ENCODE data around the gene RARB. TPM values are rescaled to one million over a fixed set of nuclear protein-coding genes. Genes with fewer than 3 reads are reported as not detected.

RARB gene
- total RNA-seq, 1 donor from 2014 or later = 15.0 TPM

DNA sequence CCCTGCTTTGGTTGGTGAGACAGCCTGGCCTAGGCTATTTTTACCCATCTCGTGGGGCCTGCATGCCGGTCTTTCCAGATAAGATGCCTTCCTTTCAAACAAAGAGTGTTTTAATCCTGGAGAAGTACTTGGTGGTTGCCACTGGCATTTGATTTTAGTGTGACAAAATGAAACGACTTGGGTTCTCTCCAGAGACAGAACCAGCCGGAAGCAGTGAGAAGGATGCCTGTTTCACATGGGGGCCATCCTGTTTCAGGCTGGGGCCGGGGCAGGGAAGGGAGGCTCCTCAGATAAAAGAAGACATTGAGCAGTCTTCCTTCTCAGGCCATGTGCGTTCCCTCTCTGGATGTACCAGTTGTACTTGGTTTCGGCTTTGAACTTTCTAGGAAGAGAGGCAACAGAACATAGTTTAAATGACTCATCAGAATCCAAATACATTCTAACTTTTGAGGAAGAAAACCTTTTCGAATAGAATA, 161.8 kb downstream of the RARB start:
- Histone ChIP-seq H3K27ac (no peak overlapping the region), H3K9me3 (no peaks in the 10 kb centered on the region), H3K36me3 (no peaks in the 10 kb centered on the region), H3K4me1 (peaks cover 22% of the 10 kb centered on the region), H3K4me3 (no peak overlapping the region), H3K27me3 (no peaks in the 10 kb centered on the region)
- intact Hi-C loops (cut with DNase I) = loop anchor here (10.0 kb wide), 1 partner anchor 165 kb away; the partner anchor contains the start of gene RARB
- TF ChIP-seq POLR2AphosphoS5 (IDR thresholded peaks at IDR 0.05; ENCODE audit: insufficient read depth in 1 of 2, low read depth in 1 of 2) (no peak), POLR2A (IDR thresholded peaks at IDR 0.05) (no peak), CTCF (IDR thresholded peaks at IDR 0.05) (no peak)
- DNase-seq (ENCODE audit: extremely low spot score in 2 of 2) = no peak

DNA sequence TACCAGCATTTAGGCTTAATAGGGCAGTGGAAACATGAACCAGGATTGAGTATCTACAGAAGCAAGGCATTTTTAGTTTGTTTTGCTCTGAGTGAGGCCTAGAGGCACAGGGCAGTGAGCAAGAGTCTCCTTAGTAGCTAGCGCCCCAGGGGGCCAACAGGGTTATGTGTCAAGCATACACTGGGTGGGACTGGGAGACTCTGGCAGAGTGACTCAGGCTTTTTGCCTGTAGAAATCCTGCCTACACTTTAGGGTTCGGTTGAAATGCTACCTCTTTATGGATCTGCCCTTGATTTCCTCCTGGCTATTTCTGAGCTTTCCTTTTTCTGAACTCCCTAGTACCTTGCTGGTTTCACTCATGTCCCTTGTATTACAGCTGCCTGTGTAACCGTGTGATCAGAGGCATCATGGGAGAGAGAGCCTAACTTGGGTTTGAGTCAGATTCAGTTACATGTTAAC, 164.5 kb downstream of the RARB start:
- peaks cover 22% of the 10 kb centered on the region for H3K4me1 ChIP-seq

DNA sequence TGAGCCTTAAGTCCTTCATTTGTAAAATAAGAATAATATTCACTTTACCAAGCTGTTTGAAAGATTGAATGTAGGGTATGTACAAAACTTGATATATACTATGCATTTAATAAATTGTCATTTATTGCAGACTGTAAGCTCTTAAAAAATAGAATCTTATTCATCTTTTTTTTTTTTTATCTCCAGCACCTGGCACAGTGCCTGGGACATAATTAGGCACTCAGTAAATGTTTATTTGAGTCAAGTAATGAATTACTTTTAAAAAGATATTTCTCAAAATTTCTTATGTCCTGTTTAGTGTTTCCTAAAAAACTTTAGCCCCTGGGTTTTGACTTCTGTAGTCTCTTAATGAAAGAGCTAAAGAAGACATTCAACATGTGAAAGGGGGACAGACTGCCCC, 164.9 kb downstream of the RARB start:
- Histone ChIP-seq H3K4me1 (peaks cover 22% of the 10 kb centered on the region), H3K4me3 (no peak overlapping the region), H3K36me3 (no peaks in the 10 kb centered on the region), H3K27ac (no peak overlapping the region), H3K9me3 (no peaks in the 10 kb centered on the region), H3K27me3 (no peaks in the 10 kb centered on the region)
- TF ChIP-seq CTCF (IDR thresholded peaks at IDR 0.05) (no peak), POLR2A (IDR thresholded peaks at IDR 0.05) (no peak), POLR2AphosphoS5 (IDR thresholded peaks at IDR 0.05; ENCODE audit: insufficient read depth in 1 of 2, low read depth in 1 of 2) (no peak)
- intact Hi-C loops (cut with DNase I) = loop anchor here (10.0 kb wide), 1 partner anchor 168 kb away; the partner anchor contains the start of gene RARB
- no peak for DNase-seq (ENCODE audit: extremely low spot score in 2 of 2)

More for the DNA sequence above, 164.5 kb downstream of the RARB start:
- Histone ChIP-seq H3K36me3 (no peaks in the 10 kb centered on the region), H3K9me3 (no peaks in the 10 kb centered on the region), H3K27ac (no peak overlapping the region), H3K4me3 (no peak overlapping the region), H3K27me3 (no peaks in the 10 kb centered on the region)
- intact Hi-C loops (cut with DNase I) = loop anchor here (10.0 kb wide), 1 partner anchor 168 kb away; the partner anchor contains the start of gene RARB
- TF ChIP-seq POLR2AphosphoS5 (IDR thresholded peaks at IDR 0.05; ENCODE audit: insufficient read depth in 1 of 2, low read depth in 1 of 2) (no peak), CTCF (IDR thresholded peaks at IDR 0.05) (no peak), POLR2A (IDR thresholded peaks at IDR 0.05) (no peak)
- peak in 1 of 2 donors; percentile 84 for DNase-seq (ENCODE audit: extremely low spot score in 2 of 2)

DNA sequence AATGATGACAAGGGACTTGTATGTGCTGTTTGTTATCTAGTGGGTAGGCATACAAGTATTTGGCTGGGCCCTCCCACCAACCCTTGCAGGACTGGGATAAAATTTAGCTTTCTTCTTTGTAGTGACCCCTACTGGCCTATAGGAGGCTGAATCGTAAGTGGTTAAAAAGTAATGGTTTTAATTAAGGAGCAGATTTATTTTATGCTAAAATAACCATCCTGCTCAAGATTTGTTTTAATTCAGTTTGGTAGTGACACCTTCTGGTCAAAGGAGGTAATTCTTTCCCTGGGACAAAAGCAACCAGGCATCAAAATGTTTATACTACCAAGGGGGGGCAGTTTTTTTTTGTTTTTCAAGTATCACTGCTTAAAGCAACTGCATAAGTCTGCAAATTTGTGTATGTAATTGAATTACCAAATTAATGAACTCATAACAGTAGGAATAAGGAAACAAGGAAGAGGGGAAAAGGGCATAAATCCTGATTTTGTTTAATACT, 166.0 kb downstream of the RARB start:
- no peak overlapping the region for H3K27ac ChIP-seq
- intact Hi-C loops (cut with DNase I) = loop anchor here (10.0 kb wide), 1 partner anchor 169 kb away; the partner anchor contains the start of gene RARB

More for the DNA sequence above, 166.0 kb downstream of the RARB start:
- Histone ChIP-seq H3K4me1 (peaks cover 22% of the 10 kb centered on the region), H3K36me3 (peaks cover 0 to 6% of the 10 kb centered on the region in 2 donors), H3K9me3 (no peaks in the 10 kb centered on the region), H3K27me3 (no peaks in the 10 kb centered on the region), H3K4me3 (no peak overlapping the region)
- DNase-seq (ENCODE audit: extremely low spot score in 2 of 2) = peak in 1 of 2 donors; percentile 75
- no peak for TF ChIP-seq POLR2A (IDR thresholded peaks at IDR 0.05)
- peak; percentile 75 to 87 (median 77) for TF ChIP-seq CTCF (IDR thresholded peaks at IDR 0.05)

All from vagina (tissue), 2 donors.